ENCODE data around the gene SLC1A2.

The SLC1A2 gene

GRCh38 chr11:35223991-35224390 is 195.4 kb downstream of the SLC1A2 start:
- H3K9ac ChIP-seq (ENCODE audit: low read depth, low read length, poor library complexity, severe bottlenecking): no peak overlapping the region
- H3K9me2 ChIP-seq (replicated peaks; ENCODE audit: low read depth, low read length): no peaks in the 10 kb centered on the region
- no peaks in the 10 kb centered on the region for H3K9me3 ChIP-seq (ENCODE audit: insufficient read depth, low read depth, low read length)
- TF ChIP-seq EZH2phosphoT487 (IDR thresholded peaks at IDR 0.05; ENCODE audit: borderline replicate concordance): no peak
- TF ChIP-seq, protein P1, sequence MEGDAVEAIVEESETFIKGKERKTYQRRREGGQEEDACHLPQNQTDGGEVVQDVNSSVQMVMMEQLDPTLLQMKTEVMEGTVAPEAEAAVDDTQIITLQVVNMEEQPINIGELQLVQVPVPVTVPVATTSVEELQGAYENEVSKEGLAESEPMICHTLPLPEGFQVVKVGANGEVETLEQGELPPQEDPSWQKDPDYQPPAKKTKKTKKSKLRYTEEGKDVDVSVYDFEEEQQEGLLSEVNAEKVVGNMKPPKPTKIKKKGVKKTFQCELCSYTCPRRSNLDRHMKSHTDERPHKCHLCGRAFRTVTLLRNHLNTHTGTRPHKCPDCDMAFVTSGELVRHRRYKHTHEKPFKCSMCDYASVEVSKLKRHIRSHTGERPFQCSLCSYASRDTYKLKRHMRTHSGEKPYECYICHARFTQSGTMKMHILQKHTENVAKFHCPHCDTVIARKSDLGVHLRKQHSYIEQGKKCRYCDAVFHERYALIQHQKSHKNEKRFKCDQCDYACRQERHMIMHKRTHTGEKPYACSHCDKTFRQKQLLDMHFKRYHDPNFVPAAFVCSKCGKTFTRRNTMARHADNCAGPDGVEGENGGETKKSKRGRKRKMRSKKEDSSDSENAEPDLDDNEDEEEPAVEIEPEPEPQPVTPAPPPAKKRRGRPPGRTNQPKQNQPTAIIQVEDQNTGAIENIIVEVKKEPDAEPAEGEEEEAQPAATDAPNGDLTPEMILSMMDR (conservative IDR thresholded peaks at IDR 0.05; ENCODE audit: low read length): no peak
- no peaks in the 10 kb centered on the region for H3F3A ChIP-seq (ENCODE audit: low read depth)
- H3K79me2 ChIP-seq (ENCODE audit: insufficient read depth, low read length): no peaks in the 10 kb centered on the region
- no peaks in the 10 kb centered on the region for H4K20me1 ChIP-seq (ENCODE audit: insufficient read depth, low read length, poor library complexity, severe bottlenecking)
- H3K4me3 ChIP-seq (ENCODE audit: low read length, poor library complexity, severe bottlenecking): no peak overlapping the region
- H3K36me3 ChIP-seq (ENCODE audit: insufficient read depth, low read length): peaks cover 93% of the 10 kb centered on the region; the same call in 1 of the 2 replicates
- no peaks in the 10 kb centered on the region for H3K27me3 ChIP-seq (ENCODE audit: insufficient read depth, low read length, poor library complexity, severe bottlenecking)
- H3K4me2 ChIP-seq (ENCODE audit: low read depth, low read length, poor library complexity, severe bottlenecking): no peak overlapping the region
- H2AFZ ChIP-seq (ENCODE audit: low read length): no peak overlapping the region
- H3K4me1 ChIP-seq (ENCODE audit: insufficient read depth, low read length, poor library complexity, severe bottlenecking): no peaks in the 10 kb centered on the region

GRCh38 chr11:35223371-35223796 is 196.0 kb downstream of the SLC1A2 start:
- Histone ChIP-seq H3K4me3 (ENCODE audit: low read length, poor library complexity, severe bottlenecking) (no peak overlapping the region), H3K9ac (ENCODE audit: low read depth, low read length, poor library complexity, severe bottlenecking) (no peak overlapping the region), H3K9me2 (replicated peaks; ENCODE audit: low read depth, low read length) (no peaks in the 10 kb centered on the region), H3K9me3 (ENCODE audit: insufficient read depth, low read depth, low read length) (no peaks in the 10 kb centered on the region), H3K4me1 (ENCODE audit: insufficient read depth, low read length, poor library complexity, severe bottlenecking) (no peaks in the 10 kb centered on the region), H3F3A (ENCODE audit: low read depth) (no peaks in the 10 kb centered on the region), H3K79me2 (ENCODE audit: insufficient read depth, low read length) (no peaks in the 10 kb centered on the region), H3K36me3 (ENCODE audit: insufficient read depth, low read length) (peaks cover 93% of the 10 kb centered on the region; the same call in 1 of the 2 replicates), H2AFZ (ENCODE audit: low read length) (no peak overlapping the region), H3K27me3 (ENCODE audit: insufficient read depth, low read length, poor library complexity, severe bottlenecking) (no peaks in the 10 kb centered on the region), H4K20me1 (ENCODE audit: insufficient read depth, low read length, poor library complexity, severe bottlenecking) (no peaks in the 10 kb centered on the region), H3K4me2 (ENCODE audit: low read depth, low read length, poor library complexity, severe bottlenecking) (no peak overlapping the region)
- TF ChIP-seq, protein P1 (conservative IDR thresholded peaks at IDR 0.05; ENCODE audit: low read length): no peak
- TF ChIP-seq EZH2phosphoT487 (IDR thresholded peaks at IDR 0.05; ENCODE audit: borderline replicate concordance): no peak

GRCh38 chr11:35218956-35219355 is 200.4 kb downstream of the SLC1A2 start:
- no peak overlapping the region for H3K9ac ChIP-seq (ENCODE audit: low read depth, low read length, poor library complexity, severe bottlenecking)
- no peaks in the 10 kb centered on the region for H3K4me1 ChIP-seq (ENCODE audit: insufficient read depth, low read length, poor library complexity, severe bottlenecking)
- TF ChIP-seq EZH2phosphoT487 (IDR thresholded peaks at IDR 0.05; ENCODE audit: borderline replicate concordance): no peak
- H3K4me2 ChIP-seq (ENCODE audit: low read depth, low read length, poor library complexity, severe bottlenecking): no peak overlapping the region
- no peak overlapping the region for H2AFZ ChIP-seq (ENCODE audit: low read length)
- H3K36me3 ChIP-seq (ENCODE audit: insufficient read depth, low read length): peaks cover 91% of the 10 kb centered on the region; the same call in 1 of the 2 replicates
- H3K79me2 ChIP-seq (ENCODE audit: insufficient read depth, low read length): no peaks in the 10 kb centered on the region
- no peaks in the 10 kb centered on the region for H3K9me3 ChIP-seq (ENCODE audit: insufficient read depth, low read depth, low read length)
- H3K4me3 ChIP-seq (ENCODE audit: low read length, poor library complexity, severe bottlenecking): no peak overlapping the region
- no peaks in the 10 kb centered on the region for H3K27me3 ChIP-seq (ENCODE audit: insufficient read depth, low read length, poor library complexity, severe bottlenecking)
- no peaks in the 10 kb centered on the region for H3K9me2 ChIP-seq (replicated peaks; ENCODE audit: low read depth, low read length)
- H4K20me1 ChIP-seq (ENCODE audit: insufficient read depth, low read length, poor library complexity, severe bottlenecking): no peaks in the 10 kb centered on the region
- no peaks in the 10 kb centered on the region for H3F3A ChIP-seq (ENCODE audit: low read depth)

Measured in Loucy (cell line).